ENCODE measurements around the gene ABCF3. TPM values are rescaled to one million over a fixed set of nuclear protein-coding genes. Genes with fewer than 3 reads are reported as not detected.

The ABCF3 gene
- total and polyA plus RNA-seq, 3 experiments from 2014 or later, result 54.5 to 70.9 (median 70.8) TPM

DNA sequence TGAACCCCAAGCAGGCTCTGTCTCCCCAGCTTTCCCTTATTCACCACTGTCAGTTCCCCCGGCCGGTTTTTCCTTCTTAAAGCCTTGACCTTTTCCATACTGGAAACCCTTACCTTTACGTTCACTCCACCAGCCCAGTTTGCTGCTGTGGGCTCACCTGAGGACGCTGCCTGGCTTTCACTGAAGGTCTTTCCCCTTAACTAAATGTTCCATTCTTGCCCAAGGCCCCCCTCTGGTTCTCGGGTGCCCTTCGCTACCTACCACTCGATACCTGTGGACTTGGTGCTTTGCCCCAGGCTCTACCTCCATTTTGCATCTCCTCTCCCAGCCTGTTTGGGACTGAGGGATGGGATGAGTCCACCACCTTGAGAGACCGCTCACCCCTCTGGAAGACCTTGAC is 10.5 kb upstream of the ABCF3 start:
- Histone ChIP-seq H3K27ac (ENCODE audit: low read depth, low read length) (peak overlapping the region; percentile 88), H3K9me3 (ENCODE audit: low read length) (no peaks in the 10 kb centered on the region)
- POLR2A ChIA-PET, result interaction anchor here (1.0 to 1.8 kb wide), 4 partner anchors 8 to 41 kb away, joined by 5 to 8 read pairs (median 6); partner anchors contain the start of genes ABCF3 and EIF2B5

GRCh38 chr3:184175981-184176376 is 10.0 kb upstream of the ABCF3 start:
- Mint-ChIP-seq H3K4me3 (peak overlapping the region; percentile 90 to 99 (median 95)), H3K36me3 (peaks cover 0 to 62% (median 17%) of the 10 kb centered on the region in 3 donors), H3K27ac (peak overlapping the region in 7 of 8 donors; percentile 32 to 95 (median 88)), H3K4me1 (peaks cover 32 to 48% (median 44%) of the 10 kb centered on the region in 3 donors), H3K27me3 (peaks cover 0 to 1% of the 10 kb centered on the region in 2 donors), H3K9me3 (no peaks in the 10 kb centered on the region)
- ChIA-PET CTCF (interaction anchor here (1.0 kb wide), 1 partner anchor 74 kb away, joined by 3 read pairs; the partner anchor contains the start of gene EEF1AKMT4), POLR2A (interaction anchor here (1.0 kb wide), 1 partner anchor 10 kb away, joined by 5 read pairs; the partner anchor contains the start of gene ABCF3)
- H3K27me3 ChIP-seq (ENCODE audit: insufficient read depth, low read length, poor library complexity, severe bottlenecking), result no peaks in the 10 kb centered on the region
- peak overlapping the region; percentile 88 for H3K27ac ChIP-seq (ENCODE audit: low read depth, low read length)
- H3K36me3 ChIP-seq (ENCODE audit: insufficient read depth, low read length), result peaks cover 30% of the 10 kb centered on the region
- H3K9me3 ChIP-seq (ENCODE audit: low read length), result no peaks in the 10 kb centered on the region
- H3K4me3 ChIP-seq (ENCODE audit: low read length), result peak overlapping the region; percentile 88
- DNase-seq, result no peak
- H3K4me1 ChIP-seq (ENCODE audit: insufficient read depth, low read length), result peaks cover 25% of the 10 kb centered on the region

More for the DNA sequence above, 10.5 kb upstream of the ABCF3 start:
- no peaks in the 10 kb centered on the region for H3K9me3 Mint-ChIP-seq
- H3K4me1 ChIP-seq (ENCODE audit: insufficient read depth, low read length), result peaks cover 25% of the 10 kb centered on the region
- H3K27ac Mint-ChIP-seq, result peak overlapping the region; percentile 78 to 95 (median 94)
- H3K4me1 Mint-ChIP-seq, result peaks cover 32 to 48% (median 44%) of the 10 kb centered on the region in 3 donors
- peak overlapping the region; percentile 90 to 99 (median 95) for H3K4me3 Mint-ChIP-seq
- CTCF ChIA-PET, result interaction anchor here (2.0 kb wide), 1 partner anchor 52 kb away, joined by 10 read pairs; no protein-coding TSS in a partner anchor
- DNase-seq, result no peak
- H3K27me3 Mint-ChIP-seq, result peaks cover 0 to 1% of the 10 kb centered on the region in 2 donors
- H3K36me3 ChIP-seq (ENCODE audit: insufficient read depth, low read length), result peaks cover 26% of the 10 kb centered on the region
- peak overlapping the region; percentile 88 for H3K4me3 ChIP-seq (ENCODE audit: low read length)
- H3K27me3 ChIP-seq (ENCODE audit: insufficient read depth, low read length, poor library complexity, severe bottlenecking), result no peaks in the 10 kb centered on the region
- peaks cover 0 to 62% (median 13%) of the 10 kb centered on the region in 3 donors for H3K36me3 Mint-ChIP-seq

- Histone ChIP-seq H3K4me1 (ENCODE audit: insufficient read depth, low read length) (peaks cover 25% of the 10 kb centered on the region), H3K27me3 (ENCODE audit: insufficient read depth, low read length, poor library complexity, severe bottlenecking) (no peaks in the 10 kb centered on the region), H3K27ac (ENCODE audit: low read depth, low read length) (peak overlapping the region; percentile 88), H3K36me3 (ENCODE audit: insufficient read depth, low read length) (peaks cover 37% of the 10 kb centered on the region), H3K9me3 (ENCODE audit: low read length) (no peaks in the 10 kb centered on the region), H3K4me3 (ENCODE audit: low read length) (peak overlapping the region; percentile 88)
- ChIA-PET CTCF (interaction anchor here (1.0 kb wide), 1 partner anchor 73 kb away, joined by 3 read pairs; the partner anchor contains the start of gene EEF1AKMT4), POLR2A (interaction anchor here (1.0 kb wide), 2 partner anchors 9 to 42 kb away, joined by 3 to 5 read pairs; partner anchors contain the start of genes ABCF3 and EIF2B5)
- Mint-ChIP-seq H3K4me3 (peak overlapping the region; percentile 66 to 97 (median 92)), H3K4me1 (peaks cover 32 to 48% (median 44%) of the 10 kb centered on the region in 3 donors), H3K27me3 (peaks cover 0 to 1% of the 10 kb centered on the region in 2 donors), H3K36me3 (peaks cover 0 to 62% (median 18%) of the 10 kb centered on the region in 3 donors), H3K9me3 (no peaks in the 10 kb centered on the region), H3K27ac (peak overlapping the region in 6 of 8 donors; percentile 3 to 88 (median 50))
- no peak for DNase-seq
Observed at GRCh38 chr3:184176377-184177330, 9.3 kb upstream of the ABCF3 start.

DNA sequence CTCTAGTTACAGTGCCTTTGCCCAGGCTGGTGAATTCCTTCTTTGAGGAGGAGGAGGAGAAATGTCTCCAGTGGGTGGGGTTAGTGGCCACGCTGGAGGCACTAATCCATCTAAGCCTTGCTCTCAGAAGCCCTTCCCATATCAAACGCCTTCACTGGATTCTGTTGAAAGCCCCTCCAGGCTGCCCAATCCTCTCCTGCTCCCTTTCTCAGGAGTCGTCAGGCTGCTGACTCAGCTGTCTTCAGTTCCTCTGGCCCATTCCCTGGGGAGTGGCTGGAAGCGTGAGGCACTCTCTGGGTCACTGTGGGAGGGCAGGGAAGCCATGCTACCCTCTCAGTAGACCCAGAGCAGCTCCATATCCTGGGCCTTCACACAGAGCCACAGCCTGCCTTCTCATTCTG is 8.7 kb upstream of the ABCF3 start:
- no peak for DNase-seq
- no peaks in the 10 kb centered on the region for H3K9me3 Mint-ChIP-seq
- Histone ChIP-seq H3K9me3 (ENCODE audit: low read length) (no peaks in the 10 kb centered on the region), H3K4me1 (ENCODE audit: insufficient read depth, low read length) (peaks cover 25% of the 10 kb centered on the region), H3K4me3 (ENCODE audit: low read length) (no peak overlapping the region), H3K27ac (ENCODE audit: low read depth, low read length) (peak overlapping the region; percentile 33), H3K27me3 (ENCODE audit: insufficient read depth, low read length, poor library complexity, severe bottlenecking) (no peaks in the 10 kb centered on the region), H3K36me3 (ENCODE audit: insufficient read depth, low read length) (peaks cover 44% of the 10 kb centered on the region)
- ChIA-PET POLR2A (interaction anchor here (1.0 kb wide), 1 partner anchor 42 kb away, joined by 3 read pairs; the partner anchor contains the start of gene EIF2B5), CTCF (no interaction called here)
- H3K27ac Mint-ChIP-seq, result peak overlapping the region in 1 of 8 donors; percentile 48
- peak overlapping the region in 3 of 7 donors; percentile 15 to 96 (median 23) for H3K4me3 Mint-ChIP-seq
- H3K27me3 Mint-ChIP-seq, result peaks cover 0 to 1% of the 10 kb centered on the region in 2 donors
- H3K4me1 Mint-ChIP-seq, result peaks cover 32 to 48% (median 44%) of the 10 kb centered on the region in 3 donors
- peaks cover 0 to 65% (median 20%) of the 10 kb centered on the region in 3 donors for H3K36me3 Mint-ChIP-seq

DNA sequence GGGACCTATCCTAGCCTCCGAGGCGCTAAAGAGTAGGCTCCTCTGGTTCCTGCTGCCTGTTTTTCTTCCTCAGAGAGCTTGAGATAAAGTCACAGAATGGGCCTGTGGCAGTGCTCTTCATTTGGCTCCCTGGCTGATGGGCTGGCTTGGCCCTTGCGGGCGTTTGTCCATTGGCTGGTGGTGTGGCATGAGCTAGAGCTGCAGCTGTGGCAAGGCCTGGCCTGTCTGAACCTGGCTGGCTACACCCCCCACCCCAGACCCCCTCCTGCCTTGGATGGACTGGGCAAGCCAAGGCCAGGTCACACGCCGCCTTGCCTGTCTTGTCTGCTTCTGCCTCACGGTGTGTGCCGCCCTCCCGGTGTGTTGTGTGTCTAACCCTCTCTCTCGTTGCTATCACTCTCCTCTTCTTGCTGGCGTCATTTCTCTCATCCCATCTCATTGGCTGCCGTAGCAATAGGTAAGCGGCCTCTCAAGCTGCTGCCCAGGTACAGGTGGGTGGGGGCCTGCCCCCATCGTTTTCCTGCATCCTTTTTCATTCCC is 8.2 kb upstream of the ABCF3 start:
- H3K36me3 Mint-ChIP-seq, result peaks cover 0 to 71% (median 24%) of the 10 kb centered on the region in 3 donors

GRCh38 chr3:184178521-184179138 is 7.4 kb upstream of the ABCF3 start:
- Histone ChIP-seq H3K27ac (ENCODE audit: low read depth, low read length) (no peak overlapping the region), H3K36me3 (ENCODE audit: insufficient read depth, low read length) (peaks cover 56% of the 10 kb centered on the region), H3K4me3 (ENCODE audit: low read length) (no peak overlapping the region), H3K9me3 (ENCODE audit: low read length) (no peaks in the 10 kb centered on the region), H3K27me3 (ENCODE audit: insufficient read depth, low read length, poor library complexity, severe bottlenecking) (no peaks in the 10 kb centered on the region), H3K4me1 (ENCODE audit: insufficient read depth, low read length) (peaks cover 25% of the 10 kb centered on the region)
- DNase-seq, result no peak
- peaks cover 0 to 1% of the 10 kb centered on the region in 2 donors for H3K27me3 Mint-ChIP-seq
- ChIA-PET CTCF (no interaction called here), POLR2A (no interaction called here)
- H3K4me3 Mint-ChIP-seq, result peak overlapping the region in 1 of 7 donors; percentile 90
- H3K36me3 Mint-ChIP-seq, result peaks cover 0 to 78% (median 27%) of the 10 kb centered on the region in 3 donors
- H3K27ac Mint-ChIP-seq, result peak overlapping the region in 2 of 8 donors; percentile 43 to 45
- H3K9me3 Mint-ChIP-seq, result no peaks in the 10 kb centered on the region
- peaks cover 32 to 48% (median 44%) of the 10 kb centered on the region in 3 donors for H3K4me1 Mint-ChIP-seq

More for the DNA sequence above, 8.2 kb upstream of the ABCF3 start:
- Histone ChIP-seq H3K27me3 (ENCODE audit: insufficient read depth, low read length, poor library complexity, severe bottlenecking) (no peaks in the 10 kb centered on the region), H3K36me3 (ENCODE audit: insufficient read depth, low read length) (peaks cover 49% of the 10 kb centered on the region), H3K4me3 (ENCODE audit: low read length) (no peak overlapping the region), H3K27ac (ENCODE audit: low read depth, low read length) (peak overlapping the region; percentile 33), H3K4me1 (ENCODE audit: insufficient read depth, low read length) (peaks cover 25% of the 10 kb centered on the region), H3K9me3 (ENCODE audit: low read length) (no peaks in the 10 kb centered on the region)
- POLR2A ChIA-PET, result no interaction called here
- CTCF ChIA-PET, result no interaction called here
- Mint-ChIP-seq H3K4me1 (peaks cover 32 to 48% (median 44%) of the 10 kb centered on the region in 3 donors), H3K27me3 (peaks cover 0 to 1% of the 10 kb centered on the region in 2 donors), H3K4me3 (peak overlapping the region in 2 of 7 donors; percentile 21 to 90), H3K9me3 (no peaks in the 10 kb centered on the region), H3K27ac (peak overlapping the region in 2 of 8 donors; percentile 43 to 45)
- no peak for DNase-seq

- H3K36me3 Mint-ChIP-seq, result peaks cover 0 to 85% (median 27%) of the 10 kb centered on the region in 3 donors
- Histone ChIP-seq H3K9me3 (ENCODE audit: low read length) (no peaks in the 10 kb centered on the region), H3K27me3 (ENCODE audit: insufficient read depth, low read length, poor library complexity, severe bottlenecking) (no peaks in the 10 kb centered on the region), H3K27ac (ENCODE audit: low read depth, low read length) (no peak overlapping the region), H3K4me1 (ENCODE audit: insufficient read depth, low read length) (peaks cover 27% of the 10 kb centered on the region), H3K36me3 (ENCODE audit: insufficient read depth, low read length) (peaks cover 60% of the 10 kb centered on the region), H3K4me3 (ENCODE audit: low read length) (no peak overlapping the region)
- ChIA-PET POLR2A (interaction anchor here (0.6 kb wide), 1 partner anchor 76 kb away, joined by 3 read pairs; no protein-coding TSS in a partner anchor), CTCF (interaction anchor here (1.0 kb wide), 2 partner anchors 59 to 69 kb away, joined by 3 read pairs; partner anchors contain the start of gene EEF1AKMT4)
- H3K27ac Mint-ChIP-seq, result no peak overlapping the region
- peak overlapping the region in 1 of 7 donors; percentile 90 for H3K4me3 Mint-ChIP-seq
- no peaks in the 10 kb centered on the region for H3K9me3 Mint-ChIP-seq
- no peak for DNase-seq
- H3K4me1 Mint-ChIP-seq, result peaks cover 30 to 44% (median 40%) of the 10 kb centered on the region in 3 donors
- no peaks in the 10 kb centered on the region for H3K27me3 Mint-ChIP-seq
Observed at GRCh38 chr3:184180165-184180564, 5.8 kb upstream of the ABCF3 start.
